NCI-H146 treated with DMSO at 0.1 percent for 48 hours (cell line): ENCODE measurements around the gene SLC25A25.
"Not testable (repeated sequence)": the region's sequence is repeated elsewhere in the genome, so short reads cannot be mapped to it uniquely, and the experiment has no call there.

Experiments used
- DNase-seq: peaks from one replicate; lab custom pipeline; 2025; ENCODE audit not compliant: unreplicated experiment; lab: John Stamatoyannopoulos, UW

The SLC25A25 gene

GRCh38 chr9:128051932-128052709 lies 15.9 kb upstream of the SLC25A25 start:
- DNase-seq = no peak

GRCh38 chr9:128053560-128053959 lies 14.5 kb upstream of the SLC25A25 start:
- DNase-seq = no peak

- DNase-seq = no peak
Measured at GRCh38 chr9:128054087-128054486, 13.9 kb upstream of the SLC25A25 start.

DNA sequence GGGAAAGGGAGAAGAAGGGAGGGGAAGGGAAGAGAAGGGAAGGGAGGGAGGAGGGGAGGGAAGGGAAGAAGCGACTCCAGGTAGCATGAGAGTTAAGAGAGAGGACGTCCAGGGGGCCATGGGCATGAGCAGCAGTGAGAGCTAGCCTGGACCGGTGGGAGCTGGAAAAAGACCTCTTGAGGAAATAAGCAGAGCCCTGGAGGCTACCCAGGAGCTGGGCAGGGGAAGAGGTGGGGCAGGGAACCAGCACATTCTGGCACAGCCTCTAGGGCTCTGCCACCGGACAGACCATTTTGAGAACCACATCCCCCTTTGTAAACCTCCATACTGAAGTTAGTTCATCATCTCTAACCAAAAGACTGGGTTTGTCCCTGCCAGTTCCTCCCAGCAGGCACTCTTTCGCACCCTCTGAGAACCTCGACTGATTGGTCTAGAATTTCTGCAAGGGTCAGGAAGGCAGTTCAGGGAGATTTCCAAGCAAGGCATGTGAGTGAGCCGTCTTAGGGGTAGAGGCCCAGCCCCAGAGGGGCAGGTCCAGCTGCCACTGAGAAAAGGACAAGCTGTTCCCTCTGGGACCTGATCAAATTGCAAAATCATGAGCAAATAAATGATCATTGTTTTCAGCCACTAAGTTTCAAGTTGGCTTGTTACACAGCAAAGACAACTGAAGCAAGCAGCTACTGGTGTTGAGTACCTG lies 12.5 kb upstream of the SLC25A25 start:
- no peak for DNase-seq

- DNase-seq = no peak
Measured at GRCh38 chr9:128056086-128056485, 11.9 kb upstream of the SLC25A25 start.

DNA sequence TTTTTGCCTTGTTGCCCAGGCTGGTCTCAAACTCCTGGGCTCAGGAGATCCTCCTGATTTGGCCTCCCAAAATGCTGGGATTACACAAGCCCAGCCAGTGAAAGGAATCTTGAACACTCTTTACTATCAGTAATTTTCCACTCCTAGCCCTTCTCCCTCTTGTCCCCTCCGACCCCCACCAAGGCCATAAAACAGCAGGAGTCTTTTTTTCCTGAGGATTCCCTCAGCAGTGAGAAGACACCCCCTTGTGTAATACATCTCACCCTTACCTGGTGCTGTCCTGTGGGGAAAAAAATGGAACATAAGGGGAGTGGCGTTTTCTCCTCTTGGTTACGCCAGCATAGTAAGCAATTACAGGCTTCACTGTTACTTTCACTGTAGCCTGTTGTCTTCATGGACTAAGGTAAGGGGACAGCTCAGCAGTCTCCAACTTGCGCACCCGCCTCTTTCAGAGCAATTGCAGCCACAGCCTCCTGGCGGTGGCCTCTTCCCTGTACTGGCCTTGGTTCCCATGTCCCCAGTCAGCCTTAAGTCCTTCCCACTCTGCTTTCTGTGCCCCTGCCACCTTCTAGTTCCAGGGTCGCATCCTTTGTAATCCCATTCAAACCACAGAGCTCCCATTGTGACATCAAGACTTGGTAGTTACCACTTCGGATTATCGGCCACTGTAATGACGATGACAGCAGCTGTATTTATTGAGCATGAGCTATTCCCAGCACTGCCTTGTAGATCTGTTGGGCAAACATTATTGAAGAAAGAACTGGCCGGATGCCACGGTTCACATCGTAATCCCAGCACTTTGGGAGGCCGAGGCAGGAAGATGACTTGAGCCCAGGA lies 10.9 kb upstream of the SLC25A25 start:
- peak; percentile 23 for DNase-seq

GRCh38 chr9:128057724-128058409 lies 10.2 kb upstream of the SLC25A25 start:
- no peak for DNase-seq

DNA sequence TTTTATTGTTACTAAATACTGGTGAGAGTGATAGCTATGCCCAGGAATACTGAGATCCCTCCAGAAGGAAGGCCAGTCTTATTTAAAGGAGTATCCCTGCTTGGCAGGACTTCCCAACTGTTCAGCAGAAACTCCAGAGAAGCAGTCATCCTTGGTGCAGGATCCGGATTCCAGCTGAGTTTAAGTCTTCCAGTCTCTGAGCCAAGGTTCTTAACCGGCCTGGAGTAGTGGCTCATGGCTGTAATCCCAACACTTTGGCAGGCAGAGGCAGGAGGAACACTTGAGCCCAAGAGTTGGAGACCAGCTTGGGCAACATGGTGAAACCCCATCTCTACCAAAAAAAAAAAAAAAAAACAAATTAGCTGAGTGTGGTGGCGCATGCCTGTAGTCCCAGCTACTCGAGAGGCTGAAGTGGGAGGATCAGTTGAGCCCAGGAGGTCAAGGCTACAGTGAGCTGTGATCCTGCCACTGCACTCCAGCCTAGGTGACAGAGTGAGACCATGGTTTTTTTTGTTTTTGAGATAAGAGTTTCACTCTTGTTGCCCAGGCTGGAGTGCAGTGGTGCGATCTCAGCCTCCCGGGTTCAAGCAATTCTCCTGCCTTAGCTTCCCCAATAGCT lies 8.6 kb upstream of the SLC25A25 start:
- DNase-seq = no peak

- DNase-seq = no peak
Measured at GRCh38 chr9:128061275-128061960, 6.6 kb upstream of the SLC25A25 start.

DNA sequence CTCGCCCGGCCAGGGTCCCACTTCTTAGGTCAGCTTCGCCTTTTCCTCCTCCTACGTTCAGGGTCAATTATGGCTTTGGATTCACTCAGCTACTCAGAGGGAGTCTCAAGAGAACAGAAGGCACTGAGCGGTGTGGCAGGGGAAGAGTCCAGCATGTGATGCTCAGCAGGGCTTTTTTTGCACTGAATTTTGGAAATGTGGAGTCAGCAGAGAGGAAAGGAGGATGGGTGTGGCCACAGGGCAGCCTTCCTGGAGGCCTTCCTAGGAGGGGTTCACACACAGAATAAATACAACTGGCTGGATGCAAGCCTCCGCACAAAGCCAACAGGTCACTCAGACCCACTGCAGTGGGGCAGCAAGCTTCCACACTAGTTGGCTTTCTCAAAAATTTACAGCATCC lies 5.8 kb upstream of the SLC25A25 start:
- no peak for DNase-seq

DNA sequence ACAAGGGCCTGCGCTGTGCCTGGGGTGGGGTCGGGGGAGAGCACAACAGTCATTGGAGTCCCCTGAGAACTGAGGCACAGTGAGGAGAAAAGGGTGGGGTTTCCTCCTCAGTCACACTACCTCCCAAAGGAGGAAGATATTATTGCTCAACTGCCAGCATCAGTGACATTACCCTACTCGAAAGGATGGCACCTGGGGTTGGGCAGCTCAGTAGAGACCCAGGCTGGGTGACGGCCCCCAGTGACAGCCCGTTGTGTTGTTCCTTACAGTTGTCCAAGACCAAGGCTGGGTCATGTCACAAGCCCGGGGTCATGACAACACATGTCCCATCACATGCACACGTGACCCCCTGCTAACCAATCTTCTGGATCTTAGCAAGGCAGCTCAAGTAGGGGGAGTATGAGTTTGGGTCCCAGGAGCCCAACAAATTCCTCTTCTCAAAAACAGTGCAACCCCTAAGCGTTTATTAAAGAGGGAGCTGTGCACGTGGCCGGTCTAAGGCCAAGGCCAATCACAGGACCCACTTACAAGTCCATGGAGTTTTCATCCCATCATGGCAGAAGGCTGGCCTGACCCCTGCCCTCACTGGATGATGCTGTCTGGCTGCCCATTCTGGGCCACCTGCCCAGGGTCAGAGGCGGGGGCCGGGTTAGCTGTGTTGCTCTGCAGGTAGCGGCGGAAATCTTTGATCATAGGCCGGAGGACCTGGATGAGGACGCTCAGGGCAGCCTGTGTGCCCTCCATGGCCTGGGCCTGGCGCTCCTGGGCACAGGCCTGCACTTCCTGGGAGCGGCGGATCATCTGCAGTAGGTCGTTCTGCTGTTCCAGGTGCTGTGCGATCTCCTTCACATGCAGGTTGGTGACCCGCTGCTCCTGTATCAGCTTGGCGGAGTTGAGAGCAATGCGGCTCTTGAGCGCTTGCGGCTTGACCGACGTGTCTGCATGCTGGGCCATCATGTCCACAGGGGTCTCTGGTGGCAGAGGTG lies 4.9 kb upstream of the SLC25A25 start:
- no peak for DNase-seq

GRCh38 chr9:128065907-128066712 lies 1.9 kb upstream of the SLC25A25 start:
- DNase-seq = no peak

DNA sequence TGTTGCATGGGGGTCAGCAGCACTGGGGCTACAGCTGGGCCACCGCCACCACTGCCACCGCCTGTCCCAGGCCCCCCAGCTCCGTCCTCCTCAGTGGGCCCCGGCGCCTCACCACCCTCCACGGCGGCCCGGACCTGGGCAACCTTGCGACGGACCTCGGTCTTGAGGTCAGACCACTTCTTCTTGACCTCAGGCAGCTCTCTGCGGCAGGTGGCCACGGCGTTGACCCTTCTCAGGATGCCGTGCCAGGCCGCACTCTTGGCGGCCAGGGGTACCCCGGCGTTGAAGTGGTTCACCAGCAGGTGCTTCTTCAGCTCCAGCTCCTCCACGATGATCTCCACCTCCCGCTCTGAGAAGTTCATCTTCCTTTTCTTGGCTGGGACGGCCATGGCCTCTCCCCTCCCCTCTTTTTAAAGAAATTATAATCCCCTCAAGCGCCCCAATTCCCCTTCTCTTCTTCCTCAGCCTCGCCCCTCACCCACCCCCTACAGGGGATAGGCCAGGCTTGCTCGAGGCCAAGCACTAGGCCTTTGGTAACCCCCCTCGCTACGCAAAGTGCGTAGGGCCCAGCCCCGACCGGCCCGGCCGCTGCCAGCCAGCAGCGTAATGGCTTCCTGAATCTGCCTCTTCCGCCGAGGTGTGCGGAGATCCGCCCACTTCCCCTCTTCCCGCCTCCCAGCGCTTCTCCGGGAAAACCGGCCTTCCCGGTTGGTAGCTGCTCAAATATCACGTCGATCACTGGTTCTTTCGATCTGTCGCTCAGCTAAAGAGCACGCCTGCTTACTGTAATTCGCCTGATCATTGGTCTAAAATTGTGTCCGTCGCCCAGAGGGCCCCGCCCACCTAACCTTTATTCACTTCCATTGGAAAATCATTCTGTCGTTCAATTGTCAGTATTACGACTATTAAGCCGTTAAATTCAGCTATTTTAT lies 1.1 kb upstream of the SLC25A25 start, which contains the start of gene NAIF1:
Gene NAIF1, minus strand, starts transcription at position 608 of the 932 bp plus-strand sequence. Its CDS starts 219 bp downstream, at position 389.
- DNase-seq = peak; percentile 95

GRCh38 chr9:128068386-128069205 lies 564 bp downstream of the SLC25A25 start:
- peak; percentile 13 for DNase-seq

DNA sequence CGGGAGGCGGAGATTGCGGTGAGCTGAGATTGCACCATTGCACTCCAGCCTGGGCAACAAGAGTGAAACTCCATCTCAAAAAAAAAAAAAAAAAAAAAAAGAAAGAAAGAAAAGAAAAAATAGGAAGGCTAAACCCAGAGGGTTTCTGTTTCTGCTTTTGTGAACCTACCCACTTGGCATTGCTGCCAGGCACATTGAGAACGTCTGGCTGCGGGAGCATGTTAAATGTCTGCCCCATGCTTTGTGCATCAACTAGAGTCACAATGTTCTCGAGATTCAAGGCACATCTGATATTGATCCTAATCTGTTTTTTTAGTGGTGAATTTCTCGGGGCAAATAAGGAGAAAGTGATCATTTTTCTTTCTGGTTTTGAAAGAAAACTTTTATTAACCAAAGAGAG lies 2.8 kb downstream of the SLC25A25 start:
- no peak for DNase-seq

GRCh38 chr9:128071475-128071874 lies 3.4 kb downstream of the SLC25A25 start:
- DNase-seq = not testable (repeated sequence)
